Mesenchymal stem cell (in vitro differentiated cells and primary cell): ENCODE data around the gene FERMT2.

Experiments used
- DNase-seq: peaks from one replicate; pipeline ENCODE4 v3.0.0-alpha.2; 2013
- H2AFZ ChIP-seq: one replicate; pipeline ENCODE4 v1.6.1; 2013; ENCODE audit warnings: low read depth, mild to moderate bottlenecking, control low read depth, inconsistent platforms, low read length, moderate library complexity
- H2AK5ac ChIP-seq: 2 replicates; pipeline ENCODE4 v1.6.1; 2013; ENCODE audit warnings: low read length, moderate library complexity, mild to moderate bottlenecking, inconsistent platforms; ENCODE audit not compliant: severe bottlenecking
- H2BK120ac ChIP-seq: one replicate; pipeline ENCODE4 v1.6.1; 2013; ENCODE audit warnings: low read depth, mild to moderate bottlenecking, inconsistent platforms, low read length, moderate library complexity
- H2BK12ac ChIP-seq, 2 experiments: one replicate each; pipeline ENCODE4 v1.6.1; 2013; ENCODE audit warnings: inconsistent platforms in 2 of 2, low read length in 2 of 2, mild to moderate bottlenecking in 2 of 2, moderate library complexity in 2 of 2, control low read depth in 1 of 2
- H2BK15ac ChIP-seq: one replicate; pipeline ENCODE4 v1.6.1; 2013; ENCODE audit warnings: mild to moderate bottlenecking, low read depth, inconsistent platforms; ENCODE audit not compliant: poor library complexity, severe bottlenecking
- H2BK5ac ChIP-seq: 2 replicates; pipeline ENCODE4 v1.6.1; 2013; ENCODE audit warnings: low read depth, mild to moderate bottlenecking, low read length, control low read depth, inconsistent platforms; ENCODE audit not compliant: poor library complexity, severe bottlenecking
- H3K14ac ChIP-seq, 2 experiments: one replicate each; pipeline ENCODE4 v1.6.1; 2013; ENCODE audit warnings: inconsistent platforms in 2 of 2, low read length in 2 of 2, control low read depth in 1 of 2, mild to moderate bottlenecking in 1 of 2, moderate library complexity in 1 of 2
- H3K18ac ChIP-seq, 2 experiments: one replicate each; pipeline ENCODE4 v1.6.1; 2013; ENCODE audit warnings: inconsistent platforms in 2 of 2, low read length in 2 of 2, control low read depth in 1 of 2, low read depth in 1 of 2, mild to moderate bottlenecking in 1 of 2
- H3K23ac ChIP-seq, 2 experiments: one replicate each; pipeline ENCODE4 v1.6.1; 2013; ENCODE audit warnings: inconsistent platforms in 2 of 2, low read length in 2 of 2, mild to moderate bottlenecking in 2 of 2, moderate library complexity in 2 of 2, control low read depth in 1 of 2
- H3K27ac ChIP-seq: 2 replicates; pipeline ENCODE4 v1.5.1; 2013; ENCODE audit warnings: mild to moderate bottlenecking, moderate library complexity, low read length, control low read depth, inconsistent platforms; ENCODE audit not compliant: poor library complexity, severe bottlenecking
- H3K27me3 ChIP-seq, 2 experiments: 2 replicates each; pipeline versions ENCODE4 v1.6.1 to v1.7.0; 2013; ENCODE audit warnings: low read length in 2 of 2, mild to moderate bottlenecking in 2 of 2, moderate library complexity in 2 of 2, control low read depth in 1 of 2, inconsistent platforms in 1 of 2; ENCODE audit not compliant: control insufficient read depth in 1 of 2, insufficient read depth in 1 of 2
- H3K36me3 ChIP-seq, 2 experiments: 2 replicates each; pipeline versions ENCODE4 v1.6.1 to v1.7.0; 2013; ENCODE audit warnings: low read length in 2 of 2, control low read depth in 1 of 2, inconsistent platforms in 1 of 2, low read depth in 1 of 2, mild to moderate bottlenecking in 1 of 2; ENCODE audit not compliant: insufficient read depth in 2 of 2, control insufficient read depth in 1 of 2
- H3K4ac ChIP-seq, 2 experiments: one replicate each; pipeline ENCODE4 v1.6.1; 2013; ENCODE audit warnings: inconsistent platforms in 2 of 2, low read length in 2 of 2, mild to moderate bottlenecking in 2 of 2, moderate library complexity in 2 of 2, control low read depth in 1 of 2, low read depth in 1 of 2
- H3K4me1 ChIP-seq: 2 replicates; pipeline ENCODE4 v1.6.1; 2013; ENCODE audit warnings: low read depth, low read length, control low read depth; ENCODE audit not compliant: control insufficient read depth, insufficient read depth
- H3K4me2 ChIP-seq: 2 replicates; pipeline ENCODE4 v1.6.1; 2013; ENCODE audit warnings: low read length, mild to moderate bottlenecking, inconsistent platforms; ENCODE audit not compliant: poor library complexity, severe bottlenecking
- H3K4me3 ChIP-seq, 2 experiments: 2 replicates each; pipeline versions ENCODE4 v1.5.1 to v1.7.0; 2013; ENCODE audit warnings: low read length in 2 of 2, mild to moderate bottlenecking in 2 of 2, control low read depth in 1 of 2, low read depth in 1 of 2; ENCODE audit not compliant: insufficient read depth in 1 of 2
- H3K79me1 ChIP-seq: replicated peaks from 2 replicates; pipeline ENCODE4 v1.6.1; 2013; ENCODE audit warnings: mild to moderate bottlenecking, control low read depth, low read length, inconsistent platforms; ENCODE audit not compliant: poor library complexity, severe bottlenecking
- H3K9ac ChIP-seq: 2 replicates; pipeline ENCODE4 v1.7.0; 2013; ENCODE audit warnings: mild to moderate bottlenecking, low read length, moderate library complexity
- H3K9me3 ChIP-seq: 2 replicates; pipeline ENCODE4 v1.7.0; 2013; ENCODE audit warnings: mild to moderate bottlenecking, low read length; ENCODE audit not compliant: control insufficient read depth
- H4K8ac ChIP-seq: one replicate; pipeline ENCODE4 v1.6.1; 2013; ENCODE audit warnings: inconsistent platforms, mild to moderate bottlenecking, low read length, moderate library complexity
- H4K91ac ChIP-seq: one replicate; pipeline ENCODE4 v1.6.1; 2013; ENCODE audit warnings: mild to moderate bottlenecking, low read length, inconsistent platforms
- WGBS: methylation state at CpG from one replicate; pipeline ENCODE4 v1.1.7; 2013; ENCODE audit warnings: mixed read lengths; 5-methylcytosine and 5-hydroxymethylcytosine counted together

The FERMT2 gene

GRCh38 chr14:52901357-52901980 lies 49.4 kb downstream of the FERMT2 start:
- no peak overlapping the region for H4K91ac ChIP-seq
- no peak overlapping the region for H4K8ac ChIP-seq
- peaks cover 5 to 28% of the 10 kb centered on the region in 2 experiments for H3K36me3 ChIP-seq
- no peak overlapping the region for H3K18ac ChIP-seq
- 0% methylated on average over 1 of the region's 4 CpGs for WGBS
- H2AFZ ChIP-seq = no peak overlapping the region
- DNase-seq = no peak
- no peak overlapping the region for H2AK5ac ChIP-seq
- H3K4me2 ChIP-seq = no peak overlapping the region
- no peak overlapping the region for H3K4me3 ChIP-seq
- H3K79me1 ChIP-seq = no peaks in the 10 kb centered on the region
- no peak overlapping the region for H2BK120ac ChIP-seq
- H3K27ac ChIP-seq = no peak overlapping the region
- H2BK5ac ChIP-seq = no peak overlapping the region
- H3K9ac ChIP-seq = no peak overlapping the region
- H3K9me3 ChIP-seq = no peaks in the 10 kb centered on the region
- no peak overlapping the region for H2BK12ac ChIP-seq
- peak overlapping the region in 1 of 2 experiments; percentile 28 for H3K14ac ChIP-seq
- H2BK15ac ChIP-seq = no peak overlapping the region
- H3K4me1 ChIP-seq = peaks cover 13% of the 10 kb centered on the region
- H3K4ac ChIP-seq = peak overlapping the region in 1 of 2 experiments; percentile 16
- no peak overlapping the region for H3K23ac ChIP-seq
- no peaks in the 10 kb centered on the region for H3K27me3 ChIP-seq

DNA sequence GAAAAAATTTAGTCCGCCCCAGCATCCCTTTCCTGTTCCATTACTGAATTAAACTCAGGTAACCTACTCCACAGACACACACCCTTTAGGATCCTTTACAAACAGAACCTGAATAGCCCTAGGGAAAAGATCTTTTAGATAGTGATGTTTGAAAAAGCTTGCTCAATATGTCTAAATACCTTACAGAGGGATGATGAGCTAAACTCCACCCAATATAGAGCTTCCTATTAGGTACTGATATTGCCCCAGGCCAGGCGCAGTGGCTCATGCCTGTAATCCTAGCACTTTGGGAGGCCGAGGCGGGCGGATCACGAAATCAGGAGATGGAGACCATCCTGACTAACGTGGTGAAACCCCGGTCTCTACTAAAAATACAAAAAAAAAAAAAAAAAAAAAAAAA lies 50.1 kb downstream of the FERMT2 start:
- Histone ChIP-seq H3K9ac (no peak overlapping the region), H3K4ac (no peak overlapping the region), H3K27me3 (no peaks in the 10 kb centered on the region), H3K23ac (no peak overlapping the region), H4K8ac (no peak overlapping the region), H3K14ac (no peak overlapping the region), H3K36me3 (peaks cover 5 to 35% of the 10 kb centered on the region in 2 experiments), H3K18ac (no peak overlapping the region), H3K4me3 (no peak overlapping the region), H2AFZ (no peak overlapping the region), H3K4me1 (peaks cover 11% of the 10 kb centered on the region), H3K27ac (no peak overlapping the region), H3K79me1 (no peaks in the 10 kb centered on the region), H2AK5ac (no peak overlapping the region), H2BK15ac (no peak overlapping the region), H4K91ac (no peak overlapping the region), H2BK5ac (no peak overlapping the region), H2BK12ac (no peak overlapping the region), H2BK120ac (no peak overlapping the region), H3K9me3 (no peaks in the 10 kb centered on the region), H3K4me2 (no peak overlapping the region)
- DNase-seq = no peak
- WGBS = 95% methylated on average over 6 of the region's 8 CpGs

GRCh38 chr14:52898496-52898895 lies 52.4 kb downstream of the FERMT2 start:
- Histone ChIP-seq H3K4me3 (no peak overlapping the region), H3K4ac (no peak overlapping the region), H2BK120ac (no peak overlapping the region), H2BK12ac (no peak overlapping the region), H3K14ac (no peak overlapping the region), H3K4me2 (no peak overlapping the region), H3K9me3 (no peaks in the 10 kb centered on the region), H2BK5ac (peak overlapping the region; percentile 57), H3K27me3 (no peaks in the 10 kb centered on the region), H3K18ac (no peak overlapping the region), H4K91ac (no peak overlapping the region), H2AFZ (no peak overlapping the region), H2BK15ac (no peak overlapping the region), H3K79me1 (no peaks in the 10 kb centered on the region), H2AK5ac (no peak overlapping the region), H3K4me1 (peaks cover 6% of the 10 kb centered on the region), H3K9ac (no peak overlapping the region), H4K8ac (no peak overlapping the region), H3K23ac (no peak overlapping the region), H3K36me3 (peaks cover 5 to 36% of the 10 kb centered on the region in 2 experiments), H3K27ac (no peak overlapping the region)
- WGBS = no CpG with 5 or more reads among the region's 1 CpG
- no peak for DNase-seq

DNA sequence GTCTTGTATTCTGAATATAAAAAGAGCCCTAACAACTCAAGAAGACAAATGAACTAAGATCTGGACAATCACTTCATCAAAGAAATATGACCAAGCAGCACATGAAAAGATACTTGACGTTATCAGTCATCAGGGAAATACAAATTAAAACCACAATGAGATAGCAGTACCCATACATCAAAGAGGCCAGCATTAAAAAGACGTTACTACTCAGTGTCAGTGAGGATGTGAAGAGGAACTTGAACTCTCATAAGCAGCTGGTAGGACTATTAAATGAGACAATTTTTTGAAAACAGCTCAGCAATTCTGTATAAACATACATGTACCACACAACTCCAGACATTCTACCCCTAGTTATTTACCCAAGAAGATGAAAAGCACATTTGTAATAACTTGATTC lies 55.9 kb downstream of the FERMT2 start:
- Histone ChIP-seq H3K27me3 (no peaks in the 10 kb centered on the region), H3K79me1 (no peaks in the 10 kb centered on the region), H2BK12ac (no peak overlapping the region), H3K4me3 (no peak overlapping the region), H3K9ac (peak overlapping the region; percentile 20), H2AK5ac (no peak overlapping the region), H3K18ac (no peak overlapping the region), H2BK120ac (no peak overlapping the region), H3K27ac (no peak overlapping the region), H4K91ac (no peak overlapping the region), H3K36me3 (peaks cover 7 to 48% of the 10 kb centered on the region in 2 experiments), H3K14ac (no peak overlapping the region), H3K4me1 (peaks cover 5% of the 10 kb centered on the region), H2BK15ac (no peak overlapping the region), H2AFZ (no peak overlapping the region), H4K8ac (no peak overlapping the region), H3K9me3 (no peaks in the 10 kb centered on the region), H3K4ac (no peak overlapping the region), H2BK5ac (no peak overlapping the region), H3K4me2 (no peak overlapping the region), H3K23ac (no peak overlapping the region)
- WGBS = 10% methylated on average over 2 of the region's 2 CpGs
- DNase-seq = no peak
